Activated CD4-positive, alpha-beta T cell treated with anti-CD3 and anti-CD28 coated beads, Interleukin-2, amount 10 ng/mL, durations not matched to agents 24 days and 14 days (primary cell): ENCODE results near the gene RPS6KA2. TPM values are rescaled to one million over a fixed set of nuclear protein-coding genes. Genes with fewer than 3 reads are reported as not detected.

Experiments used
- DNase-seq: peaks from one replicate; pipeline ENCODE4 v3.0.0; 2022
- H3K27ac Mint-ChIP-seq: one replicate; pipeline ENCODE4 v1.8.0; 2022; ENCODE audit warnings: mild to moderate bottlenecking, mixed read lengths
- H3K27me3 Mint-ChIP-seq: one replicate; pipeline ENCODE4 v1.8.0; 2022; ENCODE audit warnings: mixed read lengths
- H3K36me3 Mint-ChIP-seq: one replicate; pipeline ENCODE4 v1.8.0; 2022; ENCODE audit warnings: low read depth, mild to moderate bottlenecking, mixed read lengths
- H3K4me1 Mint-ChIP-seq: one replicate; pipeline ENCODE4 v1.8.0; 2021; ENCODE audit warnings: mixed read lengths
- H3K4me3 Mint-ChIP-seq: one replicate; pipeline ENCODE4 v1.8.0; 2022; ENCODE audit warnings: mild to moderate bottlenecking, moderate library complexity, mixed read lengths
- H3K9me3 Mint-ChIP-seq: one replicate; pipeline ENCODE4 v1.8.0; 2021; ENCODE audit warnings: mixed read lengths
- intact Hi-C: fragments of 100-400 bp; cut with micrococcal nuclease; formaldehyde crosslinking; loops from one replicate; pipeline ENCODE4 v1.15.1; 2023
- total RNA-seq: library from RNA; stranded (reverse); gene quantifications from 2 replicates; pipeline ENCODE4 v1.2.3, GENCODE V29; 2022

RPS6KA2 gene
- total RNA-seq, 1 donor from 2014 or later: 2.8 TPM

GRCh38 chr6:166502453-166502852 is 124.6 kb downstream of the RPS6KA2 start:
- H3K4me1 Mint-ChIP-seq: peaks cover 8% of the 10 kb centered on the region
- no peaks in the 10 kb centered on the region for H3K27me3 Mint-ChIP-seq
- intact Hi-C loops: no loop called here
- H3K4me3 Mint-ChIP-seq: no peak overlapping the region
- no peaks in the 10 kb centered on the region for H3K36me3 Mint-ChIP-seq
- no peak overlapping the region for H3K27ac Mint-ChIP-seq
- DNase-seq: no peak
- no peaks in the 10 kb centered on the region for H3K9me3 Mint-ChIP-seq

- Mint-ChIP-seq H3K9me3 (no peaks in the 10 kb centered on the region), H3K27me3 (no peaks in the 10 kb centered on the region), H3K36me3 (no peaks in the 10 kb centered on the region), H3K4me3 (no peak overlapping the region), H3K27ac (no peak overlapping the region), H3K4me1 (peaks cover 8% of the 10 kb centered on the region)
- intact Hi-C loops: no loop called here
- no peak for DNase-seq
These were observed 125.8 kb downstream of the RPS6KA2 start for GRCh38 chr6:166501246-166501645.

- H3K9me3 Mint-ChIP-seq: no peaks in the 10 kb centered on the region
- peaks cover 8% of the 10 kb centered on the region for H3K4me1 Mint-ChIP-seq
- intact Hi-C loops: no loop called here
- H3K4me3 Mint-ChIP-seq: no peak overlapping the region
- no peaks in the 10 kb centered on the region for H3K36me3 Mint-ChIP-seq
- H3K27me3 Mint-ChIP-seq: no peaks in the 10 kb centered on the region
- no peak overlapping the region for H3K27ac Mint-ChIP-seq
- DNase-seq: no peak
These were observed 126.8 kb downstream of the RPS6KA2 start for GRCh38 chr6:166500246-166500645.

GRCh38 chr6:166499350-166500163 is 127.5 kb downstream of the RPS6KA2 start:
- Mint-ChIP-seq H3K27me3 (no peaks in the 10 kb centered on the region), H3K4me1 (peaks cover 13% of the 10 kb centered on the region), H3K9me3 (no peaks in the 10 kb centered on the region), H3K36me3 (no peaks in the 10 kb centered on the region), H3K4me3 (peak overlapping the region; percentile 42), H3K27ac (peak overlapping the region; percentile 69)
- DNase-seq: no peak
- intact Hi-C loops: no loop called here

- peaks cover 13% of the 10 kb centered on the region for H3K4me1 Mint-ChIP-seq
- DNase-seq: no peak
- H3K9me3 Mint-ChIP-seq: no peaks in the 10 kb centered on the region
- no peak overlapping the region for H3K4me3 Mint-ChIP-seq
- H3K27me3 Mint-ChIP-seq: no peaks in the 10 kb centered on the region
- no peaks in the 10 kb centered on the region for H3K36me3 Mint-ChIP-seq
- intact Hi-C loops: no loop called here
- H3K27ac Mint-ChIP-seq: no peak overlapping the region
These were observed 128.2 kb downstream of the RPS6KA2 start for GRCh38 chr6:166498661-166499349.

GRCh38 chr6:166498228-166498627 is 128.8 kb downstream of the RPS6KA2 start:
- Mint-ChIP-seq H3K27ac (no peak overlapping the region), H3K4me1 (peaks cover 13% of the 10 kb centered on the region), H3K9me3 (no peaks in the 10 kb centered on the region), H3K27me3 (no peaks in the 10 kb centered on the region), H3K4me3 (no peak overlapping the region), H3K36me3 (no peaks in the 10 kb centered on the region)
- DNase-seq: no peak
- intact Hi-C loops: no loop called here

GRCh38 chr6:166497087-166497899 is 129.8 kb downstream of the RPS6KA2 start:
- no peaks in the 10 kb centered on the region for H3K36me3 Mint-ChIP-seq
- no peak overlapping the region for H3K4me3 Mint-ChIP-seq
- H3K9me3 Mint-ChIP-seq: no peaks in the 10 kb centered on the region
- no peak for DNase-seq
- no peak overlapping the region for H3K27ac Mint-ChIP-seq
- peaks cover 13% of the 10 kb centered on the region for H3K4me1 Mint-ChIP-seq
- no peaks in the 10 kb centered on the region for H3K27me3 Mint-ChIP-seq
- intact Hi-C loops: no loop called here

GRCh38 chr6:166496460-166496859 is 130.6 kb downstream of the RPS6KA2 start:
- Mint-ChIP-seq H3K27ac (no peak overlapping the region), H3K36me3 (no peaks in the 10 kb centered on the region), H3K4me1 (peaks cover 13% of the 10 kb centered on the region), H3K4me3 (no peak overlapping the region), H3K27me3 (no peaks in the 10 kb centered on the region), H3K9me3 (no peaks in the 10 kb centered on the region)
- DNase-seq: no peak
- intact Hi-C loops: no loop called here

GRCh38 chr6:166495487-166496314 is 131.3 kb downstream of the RPS6KA2 start:
- Mint-ChIP-seq H3K9me3 (no peaks in the 10 kb centered on the region), H3K27ac (no peak overlapping the region), H3K4me3 (no peak overlapping the region), H3K4me1 (peaks cover 13% of the 10 kb centered on the region), H3K36me3 (no peaks in the 10 kb centered on the region), H3K27me3 (no peaks in the 10 kb centered on the region)
- intact Hi-C loops: no loop called here
- DNase-seq: no peak

GRCh38 chr6:166494757-166495486 is 132.1 kb downstream of the RPS6KA2 start:
- Mint-ChIP-seq H3K27me3 (no peaks in the 10 kb centered on the region), H3K27ac (peak overlapping the region; percentile 10), H3K36me3 (peaks cover 2% of the 10 kb centered on the region), H3K4me1 (peaks cover 13% of the 10 kb centered on the region), H3K4me3 (no peak overlapping the region), H3K9me3 (no peaks in the 10 kb centered on the region)
- no peak for DNase-seq
- intact Hi-C loops: loop anchor here (5.0 kb wide), 1 partner anchor 132 kb away; the partner anchor contains the start of gene RPS6KA2

GRCh38 chr6:166494101-166494441 is 133.0 kb downstream of the RPS6KA2 start:
- Mint-ChIP-seq H3K27ac (no peak overlapping the region), H3K27me3 (no peaks in the 10 kb centered on the region), H3K36me3 (peaks cover 2% of the 10 kb centered on the region), H3K9me3 (no peaks in the 10 kb centered on the region), H3K4me3 (no peak overlapping the region), H3K4me1 (peaks cover 9% of the 10 kb centered on the region)
- intact Hi-C loops: loop anchor here (5.0 kb wide), 1 partner anchor 133 kb away; the partner anchor contains the start of gene RPS6KA2
- no peak for DNase-seq

- Mint-ChIP-seq H3K4me3 (no peak overlapping the region), H3K36me3 (peaks cover 2% of the 10 kb centered on the region), H3K27me3 (no peaks in the 10 kb centered on the region), H3K4me1 (peaks cover 5% of the 10 kb centered on the region), H3K9me3 (no peaks in the 10 kb centered on the region), H3K27ac (no peak overlapping the region)
- no peak for DNase-seq
- intact Hi-C loops: loop anchor here (5.0 kb wide), 1 partner anchor 134 kb away; the partner anchor contains the start of gene RPS6KA2
These were observed 133.5 kb downstream of the RPS6KA2 start for GRCh38 chr6:166493427-166494100.
